Measurements from ENCODE around the gene ISM2. TPM values are rescaled to one million over a fixed set of nuclear protein-coding genes. Genes with fewer than 3 reads are reported as not detected.

Gene ISM2
- total and polyA plus RNA-seq, 2 of the 8 experiments (the other 6 are each of a cell fraction or from before 2014, with no cell fraction given), result 0.52 to 0.79 TPM

- no peak for DNase-seq (ENCODE audit: low read depth in 1 of 2, low spot score in 2 of 2)
- H3K9me3 ChIP-seq (ENCODE audit: insufficient read depth in 2 of 2, low read depth in 1 of 2, low read length in 1 of 2), result no peaks in the 10 kb centered on the region
- H2BK120ac ChIP-seq (replicated peaks; ENCODE audit: low read depth, low read length), result no peak overlapping the region
- H3K9ac ChIP-seq (replicated peaks in 1 of 4; ENCODE audit: extremely low read depth in 1 of 4, low read depth in 3 of 4, low read length in 3 of 4), result no peak overlapping the region
- H3K4me1 ChIP-seq (replicated peaks in 1 of 4; ENCODE audit: control insufficient read depth in 3 of 4, insufficient read depth in 4 of 4, low read length in 3 of 4), result peaks cover 0 to 6% (median 3%) of the 10 kb centered on the region in 4 experiments; a peak in 3 of 7 replicates
- H4K5ac ChIP-seq (ENCODE audit: insufficient read length, low read depth, low read length), result no peak overlapping the region
- H3K4me3 ChIP-seq (ENCODE audit: extremely low read depth in 1 of 4, insufficient read depth in 2 of 4, low read depth in 3 of 4, low read length in 4 of 4), result no peak overlapping the region
- no peaks in the 10 kb centered on the region for H3K27me3 ChIP-seq (replicated peaks in 1 of 4; ENCODE audit: control insufficient read depth in 3 of 4, extremely low read depth in 1 of 4, insufficient read depth in 3 of 4, low read length in 3 of 4)
- H3K18ac ChIP-seq (ENCODE audit: extremely low read depth, low read length), result no peak overlapping the region
- no peak for FAIRE-seq
- 90% methylated on average over 1 of the region's 1 CpG; no CpG with 5 or more reads in 1 of the 2 experiments for WGBS, 2 experiments (ENCODE audit: extremely low coverage in 1 of 2, insufficient coverage in 1 of 2, insufficient read length in 1 of 2, insufficient replicate concordance in 2 of 2, low coverage in 1 of 2, low lambda C conversion rate in 2 of 2, missing lambda C conversion rate in 1 of 2)
- H4K91ac ChIP-seq (replicated peaks; ENCODE audit: insufficient read length, low read length), result no peak overlapping the region
- H2BK15ac ChIP-seq (ENCODE audit: low read length), result no peak overlapping the region
- CTCF ChIA-PET (ENCODE audit: partially characterized antibody), result interaction anchor here (0.8 to 3.9 kb wide), 3 partner anchors 9 to 82 kb away, joined by 3 to 32 read pairs (median 4); partner anchors contain the start of genes AHSA1 and VIPAS39
- H3K23me2 ChIP-seq (ENCODE audit: low read depth, low read length), result no peaks in the 10 kb centered on the region
- H3K4ac ChIP-seq (replicated peaks; ENCODE audit: insufficient read length, low read depth, low read length), result no peak overlapping the region
- H2AFZ ChIP-seq (ENCODE audit: low read length), result no peak overlapping the region
- peaks cover 0 to 3% of the 10 kb centered on the region in 2 experiments for H4K20me1 ChIP-seq (replicated peaks in 1 of 2; ENCODE audit: control insufficient read depth in 1 of 2, insufficient read depth in 2 of 2, low read length in 2 of 2)
- no peak overlapping the region for H4K8ac ChIP-seq (ENCODE audit: extremely low read depth, insufficient read depth, low read length)
- H2BK5ac ChIP-seq (ENCODE audit: low read depth, low read length), result no peak overlapping the region
- POLR2A ChIA-PET (ENCODE audit: partially characterized antibody), result interaction anchor here (1.0 to 1.6 kb wide), 3 partner anchors 10 to 12 kb away, joined by 3 to 6 read pairs (median 4); partner anchors contain the start of genes AHSA1 and VIPAS39
- no peak overlapping the region for H3K4me2 ChIP-seq (ENCODE audit: insufficient read depth in 1 of 2, low read depth in 2 of 2, low read length in 2 of 2)
- H3K36me3 ChIP-seq (ENCODE audit: control insufficient read depth in 2 of 4, insufficient read depth in 4 of 4, low read length in 3 of 4), result peaks cover 15 to 51% (median 31%) of the 10 kb centered on the region in 4 experiments
- H3K79me2 ChIP-seq (ENCODE audit: control insufficient read depth in 1 of 2, insufficient read depth in 2 of 2, low read length in 2 of 2), result no peaks in the 10 kb centered on the region
- no peak overlapping the region for H3K23ac ChIP-seq (ENCODE audit: insufficient read length)
- H2BK20ac ChIP-seq (ENCODE audit: low read length), result no peak overlapping the region
- no peak overlapping the region for H2BK12ac ChIP-seq (ENCODE audit: low read depth, low read length)
- H3K14ac ChIP-seq (ENCODE audit: insufficient read length), result no peak overlapping the region
- H2AK5ac ChIP-seq (ENCODE audit: low read depth, low read length), result no peak overlapping the region
- TF ChIP-seq SIRT6 (IDR thresholded peaks at IDR 0.05; ENCODE audit: low read length), result no peak
- TF ChIP-seq CREB1 (IDR thresholded peaks at IDR 0.05), result no peak
- TF ChIP-seq MAFK (IDR thresholded peaks at IDR 0.05; ENCODE audit: low read depth, low read length), result no peak
- no peak for TF ChIP-seq HDAC2 (IDR thresholded peaks at IDR 0.05; ENCODE audit: borderline replicate concordance in 1 of 2, low read depth in 2 of 2, low read length in 2 of 2)
- no peak for TF ChIP-seq CHD2 (IDR thresholded peaks at IDR 0.05; ENCODE audit: low read length)
- TF ChIP-seq E2F6 (IDR thresholded peaks at IDR 0.05), result no peak
- no peaks in the 10 kb centered on the region for H3K79me1 ChIP-seq (ENCODE audit: low read depth, low read length)
- no peak overlapping the region for H3K27ac ChIP-seq (ENCODE audit: low read depth, low read length)
- H3K56ac ChIP-seq (replicated peaks; ENCODE audit: insufficient read length, low read depth, low read length), result no peak overlapping the region
These were observed 29.1 kb downstream of the ISM2 start for GRCh38 chr14:77469539-77469938.

All from H1 (cell line).